Heart right ventricle (tissue), 16 donors: ENCODE results near the gene DENND4C. TPM values are rescaled to one million over a fixed set of nuclear protein-coding genes. Genes with fewer than 3 reads are reported as not detected.

ENCODE experiments used
- ATAC-seq, 8 donors: fragments of 200-7000 bp; cut with Tn5 transposase; one replicate each; pipeline ENCODE4 v1.9.1; 2020; ENCODE audit warnings: mild to moderate bottlenecking in 8 of 8, moderate library complexity in 8 of 8, moderate number of reproducible peaks in 1 of 8
- DNase-seq, 2 donors: peaks; one replicate each; pipeline ENCODE4 v3.0.0-alpha.2; 2020
- H3K27ac ChIP-seq, 10 donors: fragments of 200-600 bp; sonication (generic) in 2 of 10; one replicate each; pipeline versions ENCODE4 v1.5.0 to v1.8.0; 2020 to 2022; ENCODE audit warnings: mild to moderate bottlenecking in 3 of 10
- H3K27me3 ChIP-seq, 7 donors: fragments of 200-600 bp; one replicate each; pipeline ENCODE4 v1.8.0; 2021 to 2022; ENCODE audit warnings: mild to moderate bottlenecking in 2 of 7
- H3K36me3 ChIP-seq, 9 donors: fragments of 200-600 bp; sonication (generic) in 1 of 9; one replicate each; pipeline versions ENCODE4 v1.5.0 to v1.8.0; 2020 to 2022; ENCODE audit warnings: mild to moderate bottlenecking in 2 of 9
- H3K4me1 ChIP-seq, 9 donors: fragments of 200-600 bp; sonication (generic) in 1 of 9; one replicate each; pipeline versions ENCODE4 v1.5.0 to v1.8.0; 2020 to 2022; ENCODE audit warnings: mild to moderate bottlenecking in 4 of 9
- H3K4me3 ChIP-seq, 10 donors: fragments of 200-600 bp; sonication (generic) in 2 of 10; one replicate each; pipeline versions ENCODE4 v1.5.0 to v1.8.0; 2020 to 2022; ENCODE audit warnings: mild to moderate bottlenecking in 7 of 10, moderate library complexity in 2 of 10
- H3K9me3 ChIP-seq, 11 donors: fragments of 200-600 bp in 10 of 11; sonication (generic) in 2 of 11; one replicate each; pipeline versions ENCODE4 v1.5.0 to v1.8.0; 2013 to 2022; ENCODE audit warnings: mild to moderate bottlenecking in 2 of 11, control low read depth in 1 of 11, moderate library complexity in 1 of 11
- CTCF ChIP-seq, 9 donors: fragments of 200-600 bp; sonication (generic) in 2 of 9; IDR thresholded peaks; one replicate each; pipeline versions ENCODE4 v1.5.0 to v1.8.0; 2021 to 2022; ENCODE audit warnings: antibody characterized with exemption in 9 of 9, mild to moderate bottlenecking in 5 of 9, moderate library complexity in 1 of 9
- WGBS, 2 donors: extraction: QIAGEN DNeasy Blood & Tissue Kit; methylation state at CpG; one replicate each; pipeline ENCODE4 v1.1.7; 2013; ENCODE audit warnings: inconsistent platforms in 1 of 2; 5-methylcytosine and 5-hydroxymethylcytosine counted together
- intact Hi-C, 10 donors: fragments of 100-400 bp; cut with DNase I; formaldehyde crosslinking; loops; one replicate each; pipeline versions ENCODE4 v1.11.1 to v1.14.2; 2022
- polyA plus RNA-seq, 2 donors: library from polyadenylated mRNA; stranded (reverse); fragments of 200-250 nt; gene quantifications; one replicate each; pipeline ENCODE4 v1.2.3, GENCODE V29; 2013
- total RNA-seq, 10 donors: library from RNA; stranded (reverse); fragmentation: NEBNext Ultra II Directional in 3 of 10; extraction: Animal tissue kit (Norgen Biotek cat#: 25700) in 3 of 10; gene quantifications; one replicate each; pipeline versions ENCODE4 v1.2.1 to v1.2.4, GENCODE V29; 2021 to 2023
- donor health status: Arrhythmogenic right ventricular cardiomyopathy.
- donor health status: ischemic (EF 13 %, LVEDD 7.1; RV severe dilation, severe dysfunction).
- donor health status: healthy with polysubstance abuse.
- donor health status: DM: no; HTN: yes; CAD: no.
- donor health status: DM: no; HTN: no; CAD: no.
- donor health status: ischemic (EF 25% LVEDD 6.9; RV normal size, moderate dysfunction).
- donor health status: ischemic (EF 25% LVEDD 5.7; RV mildly dilated, moderate dysfunction).
- donor health status: healthy.
- donor health status: DM: yes; HTN: yes; CAD: no.
- donor health status: Ischemic cardiomyopathy.
- donor health status: ischemic (EF 35%, LVEDD 5.7; RV mildly dilated, moderate dysfunction).
- donor health status: nonischemic (EF 11% LVEDD 7.7; RV severe dilation, severe dysfunction).
- donor health status: DM: yes; HTN: yes; CAD: no.
- donor health status: PGD.
- donor health status: ischemic (EF 29% LVEDD 5.4; RV normal size, mild dysfunction).
- donor health status: nonischemic (EF 23%, LVEDD 6.1; RV moderate dilation, normal function).

DENND4C gene
- total and polyA plus RNA-seq, 12 donors: 5.4 to 28.3 (median 23.5) TPM

GRCh38 chr9:19269582-19269981 lies 39.1 kb downstream of the DENND4C start:
- no peaks in the 10 kb centered on the region for H3K36me3 ChIP-seq
- H3K9me3 ChIP-seq: peaks cover 0 to 30% (median 4%) of the 10 kb centered on the region in 11 donors
- DNase-seq (no peak), ATAC-seq (no peak)
- H3K4me1 ChIP-seq: peaks cover 0 to 22% (median 10%) of the 10 kb centered on the region in 9 donors
- TF ChIP-seq CTCF (IDR thresholded peaks at IDR 0.05): no peak
- 98 to 100% methylated on average over 1 of the region's 1 CpG for WGBS, 2 donors
- no peaks in the 10 kb centered on the region for H3K27me3 ChIP-seq
- H3K4me3 ChIP-seq: no peak overlapping the region
- intact Hi-C loops: no loop called here
- H3K27ac ChIP-seq: no peak overlapping the region

DNA sequence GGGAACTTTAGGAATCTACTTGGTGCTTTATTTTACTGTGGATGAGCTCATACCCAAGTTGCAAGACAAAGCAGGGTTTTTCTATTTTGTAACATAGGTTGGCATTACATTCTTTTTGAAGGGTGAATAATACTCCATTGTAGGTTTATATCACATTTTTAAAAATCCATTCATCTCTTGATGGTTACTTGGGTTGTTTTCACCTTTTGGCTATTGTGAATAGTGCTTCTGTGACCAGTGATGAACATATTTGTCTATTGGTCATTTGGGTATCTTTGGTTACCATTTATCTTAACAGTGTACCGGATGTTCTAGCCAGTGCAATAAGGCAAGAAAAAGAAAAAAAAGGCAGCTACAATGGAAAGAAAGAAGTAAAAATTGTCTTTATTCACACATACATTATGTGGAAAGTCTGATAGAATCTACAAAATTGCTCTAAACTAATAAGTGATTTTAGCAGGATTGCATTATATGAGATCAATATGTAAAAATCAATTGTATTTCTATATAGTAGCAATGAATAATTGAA lies 40.0 kb downstream of the DENND4C start:
- no peak overlapping the region for H3K27ac ChIP-seq
- H3K9me3 ChIP-seq: peaks cover 0 to 29% (median 4%) of the 10 kb centered on the region in 11 donors
- ATAC-seq (no peak), DNase-seq (no peak)
- intact Hi-C loops: no loop called here
- H3K36me3 ChIP-seq: no peaks in the 10 kb centered on the region
- no peak for TF ChIP-seq CTCF (IDR thresholded peaks at IDR 0.05)
- no peak overlapping the region for H3K4me3 ChIP-seq
- WGBS, 2 donors: 92 to 100% methylated on average over 1 of the region's 1 CpG
- no peaks in the 10 kb centered on the region for H3K27me3 ChIP-seq
- H3K4me1 ChIP-seq: peaks cover 0 to 22% (median 10%) of the 10 kb centered on the region in 9 donors

DNA sequence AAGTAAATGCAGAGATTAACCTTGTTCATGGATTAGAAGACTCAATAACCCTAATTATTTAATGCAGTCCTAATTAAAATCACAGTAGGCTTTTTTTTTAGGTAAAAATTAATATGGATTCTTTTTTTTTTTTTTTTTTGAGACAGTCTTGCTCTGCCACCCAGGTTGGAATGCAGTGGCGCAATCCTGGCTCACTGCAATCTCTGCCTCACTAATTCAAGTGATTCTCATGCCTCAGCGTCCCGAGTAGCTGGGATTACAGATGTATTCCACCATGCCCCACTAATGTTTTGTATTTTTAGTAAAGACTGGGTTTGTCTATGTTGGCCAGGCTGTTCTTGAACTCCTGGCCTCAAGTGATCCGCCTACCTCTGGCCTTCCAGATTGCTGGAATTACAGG lies 40.6 kb downstream of the DENND4C start:
- DNase-seq (no peak), ATAC-seq (no peak)
- intact Hi-C loops: no loop called here
- peaks cover 0 to 22% (median 10%) of the 10 kb centered on the region in 9 donors for H3K4me1 ChIP-seq
- peaks cover 0 to 4% (median 0%) of the 10 kb centered on the region in 9 donors for H3K36me3 ChIP-seq
- H3K27ac ChIP-seq: no peak overlapping the region
- WGBS, 2 donors: 90 to 96% methylated on average over 4 of the region's 4 CpGs
- no peak for TF ChIP-seq CTCF (IDR thresholded peaks at IDR 0.05)
- H3K9me3 ChIP-seq: peaks cover 0 to 23% (median 4%) of the 10 kb centered on the region in 11 donors
- no peaks in the 10 kb centered on the region for H3K27me3 ChIP-seq
- H3K4me3 ChIP-seq: no peak overlapping the region

DNA sequence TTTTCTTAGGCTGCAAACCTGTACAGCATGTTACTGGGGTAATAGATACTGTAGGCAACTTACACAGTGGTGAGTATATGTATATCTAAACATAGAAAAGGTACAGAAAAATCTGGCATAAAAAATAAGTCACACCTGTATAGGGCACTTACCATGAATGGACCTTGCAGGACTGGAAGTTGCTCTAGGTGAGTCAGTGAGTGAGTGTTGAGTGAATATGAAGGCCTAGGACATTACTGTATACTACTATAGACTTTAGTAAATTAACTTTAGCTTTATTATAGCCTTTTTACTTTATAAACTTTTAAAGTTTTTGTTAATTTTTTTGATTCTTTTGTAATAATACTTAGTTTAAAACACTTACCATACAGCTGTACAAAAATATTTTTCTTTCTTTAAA lies 51.3 kb downstream of the DENND4C start:
- no peak for DNase-seq
- TF ChIP-seq CTCF (IDR thresholded peaks at IDR 0.05): no peak
- Histone ChIP-seq H3K27ac (no peak overlapping the region), H3K9me3 (no peaks in the 10 kb centered on the region), H3K4me1 (peaks cover 4 to 33% (median 19%) of the 10 kb centered on the region in 9 donors), H3K4me3 (no peak overlapping the region), H3K27me3 (no peaks in the 10 kb centered on the region), H3K36me3 (peaks cover 0 to 10% (median 0%) of the 10 kb centered on the region in 9 donors)
- ATAC-seq: no peak
- intact Hi-C loops: loop anchor here in 2 of 10 donors (5.0 to 10.0 kb wide), 2 partner anchors 47 to 50 kb away; partner anchors contain the start of gene DENND4C (in 2 of the 2)
